RWPE1 (cell line): Measurements from ENCODE around the gene CIDEB.

ENCODE experiments used
- CTCF ChIA-PET: fragments of 350-600 bp; sonication (Branson Sonifier 250); formaldehyde crosslinking; extraction: SDS; loops from one replicate; lab custom pipeline; 2021; lab: Yijun Ruan, JAX
- POLR2A ChIA-PET: fragments of 400-600 bp; formaldehyde crosslinking; extraction: SDS; loops from one replicate; lab custom pipeline; 2020; ENCODE audit warnings: antibody characterized with exemption; ENCODE audit not compliant: low non-redundant PET; lab: Yijun Ruan, JAX
- DNase-seq: peaks from one replicate; pipeline ENCODE4 v3.0.0; 2012; ENCODE audit warnings: low spot score
- H3K27ac ChIP-seq: fragments of 450-650 bp; 2 replicates; pipeline ENCODE4 v1.5.1; 2017
- TF ChIP-seq, protein P1 (sequence below): fragments of 450-650 bp; conservative IDR thresholded peaks from 2 replicates; pipeline ENCODE4 v1.5.1; 2017; ENCODE audit warnings: low read depth, mild to moderate bottlenecking

The CIDEB gene

DNA sequence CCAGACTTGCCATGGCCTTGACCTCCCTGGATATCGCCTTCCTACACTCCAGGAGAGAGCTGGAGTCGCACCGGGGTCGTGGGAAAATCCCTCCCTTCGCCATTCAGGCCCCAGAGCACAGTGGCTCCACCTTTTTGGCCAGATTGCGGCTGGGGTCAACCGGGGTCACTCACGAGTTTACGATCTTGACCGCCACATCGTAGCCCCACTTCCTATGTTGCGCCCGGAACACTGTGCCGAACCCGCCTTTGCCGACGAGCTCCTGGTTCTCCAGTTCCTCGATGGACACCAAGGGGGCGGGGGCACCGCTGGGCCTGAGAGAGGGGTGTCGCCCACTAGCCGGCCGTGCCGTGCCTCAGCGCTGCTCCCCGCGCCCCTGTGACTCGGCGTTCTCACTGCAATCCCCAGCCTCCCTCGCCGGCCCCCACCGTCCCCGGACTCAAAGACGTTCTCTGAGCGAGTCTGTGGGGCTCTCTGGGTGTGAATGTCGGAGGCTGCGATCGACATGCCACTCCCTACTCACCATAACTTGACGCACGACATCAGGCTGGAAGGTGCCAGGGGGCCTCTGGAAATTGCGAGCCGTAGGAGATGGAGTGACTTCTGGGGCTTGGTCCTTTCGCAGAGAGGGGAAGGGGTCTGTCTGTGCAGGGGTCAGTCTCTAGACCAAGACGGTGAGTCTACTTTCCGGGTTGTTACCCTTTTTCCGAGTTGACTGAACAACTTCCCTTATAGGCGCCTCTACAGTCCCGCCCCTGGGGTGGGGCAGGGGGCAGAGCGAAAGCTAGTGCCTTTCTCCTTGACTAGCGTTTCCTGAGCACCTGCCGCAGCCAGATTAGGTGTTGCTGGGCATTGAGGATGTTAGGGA is 31.7 kb upstream of the CIDEB start, which contains the start of gene RIPK3:
Gene RIPK3 (minus strand): TSS at position 708 of the 868 bp plus-strand sequence. CDS start 165 bp downstream, at position 543.
- no peak within 1 kb of the TSS for H3K27ac ChIP-seq
- ChIA-PET POLR2A (no interaction called here), CTCF (interaction anchor here (1.7 kb wide), 1 partner anchor 92 kb away, joined by 6 read pairs; no protein-coding TSS in a partner anchor)
- DNase-seq, result no peak
- TF ChIP-seq, protein P1, sequence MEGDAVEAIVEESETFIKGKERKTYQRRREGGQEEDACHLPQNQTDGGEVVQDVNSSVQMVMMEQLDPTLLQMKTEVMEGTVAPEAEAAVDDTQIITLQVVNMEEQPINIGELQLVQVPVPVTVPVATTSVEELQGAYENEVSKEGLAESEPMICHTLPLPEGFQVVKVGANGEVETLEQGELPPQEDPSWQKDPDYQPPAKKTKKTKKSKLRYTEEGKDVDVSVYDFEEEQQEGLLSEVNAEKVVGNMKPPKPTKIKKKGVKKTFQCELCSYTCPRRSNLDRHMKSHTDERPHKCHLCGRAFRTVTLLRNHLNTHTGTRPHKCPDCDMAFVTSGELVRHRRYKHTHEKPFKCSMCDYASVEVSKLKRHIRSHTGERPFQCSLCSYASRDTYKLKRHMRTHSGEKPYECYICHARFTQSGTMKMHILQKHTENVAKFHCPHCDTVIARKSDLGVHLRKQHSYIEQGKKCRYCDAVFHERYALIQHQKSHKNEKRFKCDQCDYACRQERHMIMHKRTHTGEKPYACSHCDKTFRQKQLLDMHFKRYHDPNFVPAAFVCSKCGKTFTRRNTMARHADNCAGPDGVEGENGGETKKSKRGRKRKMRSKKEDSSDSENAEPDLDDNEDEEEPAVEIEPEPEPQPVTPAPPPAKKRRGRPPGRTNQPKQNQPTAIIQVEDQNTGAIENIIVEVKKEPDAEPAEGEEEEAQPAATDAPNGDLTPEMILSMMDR, result no peak

DNA sequence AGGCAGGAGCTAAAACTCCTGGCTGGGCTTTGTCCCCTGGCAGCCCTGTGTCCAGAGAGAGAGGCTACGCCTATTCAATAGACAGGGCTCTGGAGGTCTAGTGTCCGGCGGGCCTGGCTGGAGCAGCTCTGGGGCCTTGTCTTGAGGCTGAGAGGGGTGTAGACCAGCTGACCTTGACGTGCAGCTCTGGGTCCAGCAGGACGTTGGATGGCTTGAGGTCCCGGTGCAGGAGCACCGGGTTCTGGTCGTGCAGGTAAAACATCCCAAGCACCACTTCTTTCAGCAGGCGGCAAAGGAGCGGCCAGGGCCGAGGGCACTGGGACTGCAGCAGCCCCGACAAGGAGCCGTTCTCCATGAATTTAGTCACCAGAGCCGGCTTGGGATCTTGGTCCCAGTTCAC is 31.1 kb upstream of the CIDEB start:
- ChIA-PET CTCF (interaction anchor here (1.7 kb wide), 1 partner anchor 93 kb away, joined by 6 read pairs; no protein-coding TSS in a partner anchor), POLR2A (interaction anchor here (1.8 kb wide), 1 partner anchor 91 kb away, joined by 4 read pairs; the partner anchor contains the start of genes CBLN3 and KHNYN)
- no peak for DNase-seq
- TF ChIP-seq, protein P1, result no peak
- H3K27ac ChIP-seq, result no peak overlapping the region

DNA sequence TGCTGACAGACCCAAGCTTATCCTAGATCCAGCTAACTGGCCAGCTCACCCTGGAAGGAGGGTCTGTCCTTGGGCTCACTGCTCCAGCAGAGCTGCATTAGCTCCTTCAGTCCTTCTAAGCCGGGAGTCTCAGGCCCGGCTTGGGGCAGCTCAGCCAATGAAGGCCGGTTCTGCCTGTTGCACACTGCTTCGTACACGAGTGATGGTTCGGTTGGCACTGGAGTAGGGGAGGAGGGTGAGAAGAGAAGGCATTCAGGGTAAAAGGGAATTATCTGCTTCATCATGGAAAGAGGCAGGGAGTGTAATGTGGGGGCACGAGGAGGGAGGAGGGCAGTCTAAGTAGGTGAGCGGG is 30.0 kb upstream of the CIDEB start:
- DNase-seq, result no peak
- CTCF ChIA-PET, result interaction anchor here (0.6 to 1.7 kb wide), 3 partner anchors 72 to 94 kb away, joined by 3 to 6 read pairs (median 4); no protein-coding TSS in a partner anchor
- POLR2A ChIA-PET, result interaction anchor here (1.8 kb wide), 1 partner anchor 92 kb away, joined by 4 read pairs; the partner anchor contains the start of genes CBLN3 and KHNYN
- no peak overlapping the region for H3K27ac ChIP-seq
- TF ChIP-seq, protein P1, result no peak

DNA sequence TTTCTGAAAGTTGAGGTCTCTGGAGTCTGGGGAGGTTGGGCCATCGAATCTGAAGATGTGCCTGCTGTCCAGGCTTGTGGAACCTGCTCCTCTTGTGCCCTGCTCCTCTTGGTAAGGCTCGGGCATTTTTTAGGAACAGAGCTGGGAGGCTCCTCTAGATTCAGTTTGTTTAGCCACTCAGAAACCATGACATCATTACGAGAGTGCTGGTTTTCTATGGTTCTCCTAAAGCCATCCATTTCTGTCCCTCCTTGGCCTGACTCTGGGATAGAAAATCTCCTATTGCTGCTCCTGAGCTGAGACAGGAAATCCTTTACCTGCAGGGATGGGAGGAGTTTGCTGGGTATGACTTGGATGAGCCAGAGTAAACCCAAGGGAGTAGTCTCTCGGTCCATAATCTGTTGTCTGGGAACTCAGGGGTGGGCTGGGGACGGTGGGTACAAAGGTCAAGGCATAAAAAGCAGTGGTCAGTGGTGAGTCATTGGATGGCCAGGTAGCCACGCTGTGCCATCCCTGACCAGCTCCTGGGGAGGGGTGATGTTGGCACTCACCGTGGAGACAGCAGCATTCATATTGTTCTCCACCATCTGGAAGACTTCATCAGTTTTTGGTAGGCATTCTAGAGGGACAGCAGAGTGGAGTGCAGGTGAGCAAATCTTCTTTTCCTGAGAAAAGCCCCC is 29.5 kb upstream of the CIDEB start:
- ChIA-PET CTCF (interaction anchor here (0.7 to 5.3 kb wide), 5 partner anchors 23 to 100 kb away, joined by 3 to 94 read pairs (median 6); partner anchors contain the start of genes CBLN3 and KHNYN), POLR2A (interaction anchor here (1.8 kb wide), 1 partner anchor 93 kb away, joined by 4 read pairs; the partner anchor contains the start of genes CBLN3 and KHNYN)
- DNase-seq, result no peak
- TF ChIP-seq, protein P1, result no peak
- H3K27ac ChIP-seq, result no peak overlapping the region

DNA sequence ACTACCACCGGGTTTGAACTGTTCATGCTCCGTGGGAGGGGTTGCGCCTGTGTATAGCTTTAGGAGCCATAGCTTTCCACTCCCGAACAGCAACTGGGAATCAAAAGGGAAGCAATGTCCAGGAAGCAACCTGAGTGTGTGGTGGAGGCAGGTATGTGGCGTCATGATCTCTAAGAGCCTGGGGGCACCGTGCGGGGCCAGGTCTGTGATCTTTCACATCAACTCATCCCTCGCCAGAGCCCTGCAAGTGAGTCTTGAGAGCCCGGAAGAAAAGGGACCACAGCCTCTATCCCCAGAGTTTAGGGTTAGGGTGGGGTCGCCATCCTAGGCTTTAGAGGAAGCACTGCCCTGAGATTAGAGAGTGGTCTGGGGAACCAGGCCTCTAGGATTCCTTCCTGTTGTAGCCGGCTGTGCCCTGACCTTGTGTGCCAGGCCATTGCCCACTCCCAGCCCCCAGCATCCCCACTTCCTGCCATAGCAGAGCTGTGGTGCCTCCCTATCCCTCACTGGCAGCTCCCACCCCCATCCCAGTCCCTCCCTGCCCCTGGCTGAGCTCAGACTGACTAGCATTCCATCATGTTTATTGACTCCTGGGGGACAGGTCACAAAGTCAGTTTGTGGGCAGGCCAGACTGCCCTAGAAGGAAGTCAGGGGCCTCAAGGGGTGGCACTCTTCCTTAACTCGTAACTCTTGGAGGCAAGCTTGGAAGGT is 27.8 kb upstream of the CIDEB start:
- DNase-seq, result no peak
- ChIA-PET CTCF (interaction anchor here (5.3 kb wide), 1 partner anchor 96 kb away, joined by 94 read pairs; the partner anchor contains the start of genes CBLN3 and KHNYN), POLR2A (interaction anchor here (0.7 kb wide), 1 partner anchor 96 kb away, joined by 5 read pairs; no protein-coding TSS in a partner anchor)
- TF ChIP-seq, protein P1, result no peak
- H3K27ac ChIP-seq, result no peak overlapping the region
